CD4-positive, alpha-beta T cell treated with Interleukin-4 for 1 hour (primary cell): Measurements from ENCODE around the gene GCSAML.

Source experiments
- DNase-seq, 2 donors: peaks; one replicate each; pipeline ENCODE4 v3.0.0-alpha.2; 2020 to 2022

The GCSAML gene

GRCh38 chr1:247576514-247576913 is 27.6 kb downstream of the GCSAML start:
- peak in 1 of 2 donors; percentile 18 for DNase-seq

GRCh38 chr1:247578946-247579460 is 30.1 kb downstream of the GCSAML start:
- DNase-seq, result no peak

- no peak for DNase-seq
These were observed 39.1 kb downstream of the GCSAML start, which contains the start of gene OR2G2 for GRCh38 chr1:247588060-247588459. OR2G2 (plus strand) TSS chr1:247588360; CDS start chr1:247588360, 0 bp downstream.

- DNase-seq, result no peak
These were observed 56.4 kb downstream of the GCSAML start, which contains the start of gene OR2G3 for GRCh38 chr1:247605286-247605685. OR2G3 (plus strand) TSS chr1:247605586; CDS start chr1:247605586, 0 bp downstream.

- DNase-seq, result no peak
These were observed 64.5 kb downstream of the GCSAML start for GRCh38 chr1:247613405-247613804.

- no peak for DNase-seq
These were observed 65.7 kb downstream of the GCSAML start for GRCh38 chr1:247614625-247615024.
